Osteocyte (in vitro differentiated cells): ENCODE results near the gene RTN4R. TPM values are rescaled to one million over a fixed set of nuclear protein-coding genes. Genes with fewer than 3 reads are reported as not detected.

Experiments
- DNase-seq: peaks from one replicate; pipeline ENCODE4 v3.0.0; 2021; ENCODE audit warnings: mixed read lengths; ENCODE audit not compliant: unreplicated experiment; ENCODE audit errors: extremely low spot score
- H3K27ac Mint-ChIP-seq: one replicate; pipeline ENCODE4 v1.8.0; 2021; ENCODE audit warnings: mild to moderate bottlenecking, mixed read lengths; ENCODE audit not compliant: unreplicated experiment
- H3K27me3 Mint-ChIP-seq: one replicate; pipeline ENCODE4 v1.8.0; 2021; ENCODE audit warnings: mixed read lengths; ENCODE audit not compliant: unreplicated experiment
- H3K36me3 Mint-ChIP-seq: one replicate; pipeline ENCODE4 v1.8.0; 2021; ENCODE audit warnings: mixed read lengths; ENCODE audit not compliant: unreplicated experiment
- H3K4me1 Mint-ChIP-seq: one replicate; pipeline ENCODE4 v1.8.0; 2021; ENCODE audit warnings: mixed read lengths; ENCODE audit not compliant: unreplicated experiment
- H3K4me3 Mint-ChIP-seq: one replicate; pipeline ENCODE4 v1.8.0; 2021; ENCODE audit warnings: mild to moderate bottlenecking, moderate library complexity, mixed read lengths; ENCODE audit not compliant: unreplicated experiment
- H3K9me3 Mint-ChIP-seq: one replicate; pipeline ENCODE4 v1.8.0; 2021; ENCODE audit warnings: mixed read lengths; ENCODE audit not compliant: unreplicated experiment
- CTCF ChIP-seq: fragments of 200-600 bp; sonication (generic); IDR thresholded peaks from 2 replicates; pipeline ENCODE4 v1.5.0; 2021; ENCODE audit warnings: antibody characterized with exemption, mild to moderate bottlenecking, moderate library complexity
- total RNA-seq: library from RNA; stranded (reverse); gene quantifications from 2 replicates; pipeline ENCODE4 v1.2.1, GENCODE V29; 2021

RTN4R gene
- total RNA-seq, 1 donor from 2014 or later, result 1.5 TPM

- Mint-ChIP-seq H3K9me3 (no peaks in the 10 kb centered on the region), H3K27me3 (no peaks in the 10 kb centered on the region), H3K4me1 (peaks cover 18% of the 10 kb centered on the region), H3K27ac (no peak overlapping the region), H3K4me3 (no peak overlapping the region), H3K36me3 (no peaks in the 10 kb centered on the region)
- no peak for TF ChIP-seq CTCF
- no peak for DNase-seq
These were observed 57.6 kb downstream of the RTN4R start for GRCh38 chr22:20210473-20211059.

- no peak overlapping the region for H3K4me3 Mint-ChIP-seq
- H3K36me3 Mint-ChIP-seq, result no peaks in the 10 kb centered on the region
- no peak overlapping the region for H3K27ac Mint-ChIP-seq
- TF ChIP-seq CTCF, result no peak
- no peaks in the 10 kb centered on the region for H3K27me3 Mint-ChIP-seq
- H3K9me3 Mint-ChIP-seq, result no peaks in the 10 kb centered on the region
- peaks cover 18% of the 10 kb centered on the region for H3K4me1 Mint-ChIP-seq
- no peak for DNase-seq
These were observed 58.3 kb downstream of the RTN4R start for GRCh38 chr22:20209761-20210250.

- Mint-ChIP-seq H3K9me3 (no peaks in the 10 kb centered on the region), H3K27me3 (no peaks in the 10 kb centered on the region), H3K27ac (no peak overlapping the region), H3K36me3 (no peaks in the 10 kb centered on the region), H3K4me1 (peaks cover 23% of the 10 kb centered on the region), H3K4me3 (no peak overlapping the region)
- no peak for TF ChIP-seq CTCF
- DNase-seq, result no peak
These were observed 59.3 kb downstream of the RTN4R start for GRCh38 chr22:20208713-20209310.

GRCh38 chr22:20207277-20208025 is 60.7 kb downstream of the RTN4R start:
- TF ChIP-seq CTCF, result no peak
- Mint-ChIP-seq H3K4me1 (peaks cover 33% of the 10 kb centered on the region), H3K27me3 (no peaks in the 10 kb centered on the region)

GRCh38 chr22:20206709-20207215 is 61.4 kb downstream of the RTN4R start:
- H3K27ac Mint-ChIP-seq, result peak overlapping the region; percentile 80
- H3K9me3 Mint-ChIP-seq, result no peaks in the 10 kb centered on the region
- peaks cover 33% of the 10 kb centered on the region for H3K4me1 Mint-ChIP-seq
- DNase-seq, result no peak
- H3K4me3 Mint-ChIP-seq, result peak overlapping the region; percentile 76
- TF ChIP-seq CTCF, result no peak
- H3K27me3 Mint-ChIP-seq, result no peaks in the 10 kb centered on the region
- no peaks in the 10 kb centered on the region for H3K36me3 Mint-ChIP-seq

More at GRCh38 chr22:20207277-20208025, 60.7 kb downstream of the RTN4R start:
- no peak for DNase-seq
- Mint-ChIP-seq H3K27ac (peak overlapping the region; percentile 44), H3K9me3 (no peaks in the 10 kb centered on the region), H3K4me3 (peak overlapping the region; percentile 76), H3K36me3 (no peaks in the 10 kb centered on the region)
